Mucosa of descending colon (tissue), 3 donors: Measurements from ENCODE around the gene CDH6. TPM values are rescaled to one million over a fixed set of nuclear protein-coding genes. Genes with fewer than 3 reads are reported as not detected.
A peak's percentile ranks its signal among the peaks of the same experiment; 100 is the strongest.

Source experiments
- ATAC-seq: fragments of 200-7000 bp; cut with Tn5 transposase; one replicate; pipeline ENCODE4 v1.9.1; 2020; ENCODE audit warnings: mild to moderate bottlenecking, moderate library complexity
- DNase-seq, 3 donors: peaks; one replicate each; pipeline ENCODE4 v3.0.0-alpha.2; 2020
- H3K36me3 ChIP-seq: fragments of 200-600 bp; one replicate; pipeline ENCODE4 v1.8.0; 2021; ENCODE audit warnings: low read depth, mild to moderate bottlenecking
- H3K4me1 ChIP-seq: fragments of 200-600 bp; one replicate; pipeline ENCODE4 v1.8.0; 2021; ENCODE audit warnings: low read depth, mild to moderate bottlenecking
- H3K4me3 ChIP-seq: fragments of 200-600 bp; one replicate; pipeline ENCODE4 v1.8.0; 2021; ENCODE audit warnings: mild to moderate bottlenecking
- H3K9me3 ChIP-seq: fragments of 200-600 bp; one replicate; pipeline ENCODE4 v1.8.0; 2021; ENCODE audit warnings: mild to moderate bottlenecking
- CTCF ChIP-seq: fragments of 200-600 bp; IDR thresholded peaks from one replicate; pipeline ENCODE4 v1.8.0; 2022; ENCODE audit warnings: antibody characterized with exemption, mild to moderate bottlenecking
- intact Hi-C, 2 donors: fragments of 100-400 bp; cut with DNase I in 1 of 2; cut with micrococcal nuclease in 1 of 2; formaldehyde crosslinking; loops; one replicate each; pipeline versions ENCODE4 v1.11.0 to v1.11.1; 2022; cut with DNase I, micrococcal nuclease
- total RNA-seq, 3 donors: library from RNA; stranded (reverse); fragmentation: NEBNext Ultra II Directional in 2 of 3; extraction: Animal tissue kit (Norgen Biotek cat#: 25700) in 2 of 3; gene quantifications; one replicate each; pipeline versions ENCODE4 v1.2.1 to v1.2.4, GENCODE V29; 2021 to 2023
- donor health status: DM: no; HTN: no; CAD: no; lungs with moderate emphysema.
- donor health status: DM: no; HTN: no; CAD: no.
- donor health status: DM: no; HTN: yes; CAD: no.

The CDH6 gene
- total RNA-seq, 3 donors from 2014 or later = 0.81 to 3.2 (median 1.2) TPM

GRCh38 chr5:31268686-31269085, 75.2 kb downstream of the CDH6 start:
- no peak for TF ChIP-seq CTCF
- intact Hi-C loops = no loop called here
- no peak overlapping the region for H3K4me3 ChIP-seq
- H3K4me1 ChIP-seq = no peaks in the 10 kb centered on the region
- H3K36me3 ChIP-seq = no peaks in the 10 kb centered on the region
- no peak for ATAC-seq
- DNase-seq = no peak
- no peaks in the 10 kb centered on the region for H3K9me3 ChIP-seq

- intact Hi-C loops = no loop called here
- no peak for TF ChIP-seq CTCF
- no peaks in the 10 kb centered on the region for H3K4me1 ChIP-seq
- ATAC-seq = no peak
- no peak for DNase-seq
- H3K36me3 ChIP-seq = no peaks in the 10 kb centered on the region
- H3K9me3 ChIP-seq = no peaks in the 10 kb centered on the region
- no peak overlapping the region for H3K4me3 ChIP-seq
Measured at GRCh38 chr5:31269259-31269658, 75.8 kb downstream of the CDH6 start.

- H3K9me3 ChIP-seq = no peaks in the 10 kb centered on the region
- H3K4me3 ChIP-seq = no peak overlapping the region
- H3K36me3 ChIP-seq = no peaks in the 10 kb centered on the region
- no peak for ATAC-seq
- H3K4me1 ChIP-seq = no peaks in the 10 kb centered on the region
- no peak for TF ChIP-seq CTCF
- DNase-seq = peak in 1 of 3 donors; percentile 7
- intact Hi-C loops = no loop called here
Measured at GRCh38 chr5:31270396-31270795, 76.9 kb downstream of the CDH6 start.

GRCh38 chr5:31271567-31271966, 78.1 kb downstream of the CDH6 start:
- Histone ChIP-seq H3K4me1 (no peaks in the 10 kb centered on the region), H3K36me3 (no peaks in the 10 kb centered on the region), H3K9me3 (no peaks in the 10 kb centered on the region), H3K4me3 (no peak overlapping the region)
- DNase-seq (no peak), ATAC-seq (no peak)
- intact Hi-C loops = no loop called here
- TF ChIP-seq CTCF = no peak

GRCh38 chr5:31273161-31273560, 79.7 kb downstream of the CDH6 start:
- Histone ChIP-seq H3K36me3 (no peaks in the 10 kb centered on the region), H3K4me1 (no peaks in the 10 kb centered on the region), H3K4me3 (no peak overlapping the region), H3K9me3 (no peaks in the 10 kb centered on the region)
- ATAC-seq (no peak), DNase-seq (no peak)
- no peak for TF ChIP-seq CTCF
- intact Hi-C loops = no loop called here
